B cell (primary cell): ENCODE measurements around the gene HCRTR2. TPM values are rescaled to one million over a fixed set of nuclear protein-coding genes. Genes with fewer than 3 reads are reported as not detected.

Source experiments
- ATAC-seq: fragments of 200-7000 bp; cut with Tn5 transposase; one replicate; pipeline ENCODE4 v1.10.0; 2021; ENCODE audit warnings: low read depth, mild to moderate bottlenecking, moderate number of reproducible peaks, moderate library complexity
- CTCF ChIA-PET: fragments of 350-600 bp; sonication (Branson Sonifier 250); formaldehyde crosslinking; loops from one replicate; lab custom pipeline; 2021; ENCODE audit warnings: antibody characterized with exemption, inconsistent platforms; lab: Charles Lee
- POLR2A ChIA-PET: fragments of 350-600 bp; sonication (Branson Sonifier 250); formaldehyde crosslinking; loops from one replicate; lab custom pipeline; 2021; ENCODE audit warnings: antibody characterized with exemption; lab: Charles Lee
- DNase-seq: peaks from one replicate; pipeline ENCODE4 v3.0.0; 2013
- H2AFZ ChIP-seq: 2 replicates; pipeline ENCODE4 v1.6.1; 2012; ENCODE audit warnings: mild to moderate bottlenecking, low read depth, low read length; ENCODE audit not compliant: insufficient read depth, poor library complexity, severe bottlenecking
- H3K27ac ChIP-seq, 2 donors: 1 replicate in 1 of 2; 2 replicates in 1 of 2; pipeline ENCODE4 v1.5.1; 2012 to 2013; ENCODE audit warnings: low read length in 2 of 2, mild to moderate bottlenecking in 2 of 2, moderate library complexity in 1 of 2
- H3K27me3 ChIP-seq, 4 experiments: fragments of 200-600 bp in 1 of 4; sonication (generic) in 1 of 4; replicated peaks in 1 of 4; 1 replicate in 2 of 4; 2 replicates in 2 of 4; pipeline versions ENCODE4 v1.6.1 to v1.7.0; 2013 to 2016; ENCODE audit warnings: low read length in 3 of 4, mild to moderate bottlenecking in 2 of 4, mixed read lengths in 1 of 4, moderate library complexity in 1 of 4; ENCODE audit not compliant: insufficient read depth in 4 of 4, control insufficient read depth in 3 of 4; ENCODE audit errors: control extremely low read depth in 1 of 4
- H3K36me3 ChIP-seq, 2 experiments: replicated peaks in 1 of 2; 1 replicate in 1 of 2; 2 replicates in 1 of 2; pipeline versions ENCODE4 v1.6.1 to v1.7.1; 2013; ENCODE audit warnings: low read length in 1 of 2; ENCODE audit not compliant: insufficient read depth in 2 of 2, control insufficient read depth in 1 of 2; ENCODE audit errors: control extremely low read depth in 1 of 2, extremely low read depth in 1 of 2
- H3K4me1 ChIP-seq, 2 donors: fragments of 200-600 bp in 1 of 2; sonication (generic) in 1 of 2; 1 replicate in 1 of 2; 2 replicates in 1 of 2; pipeline versions ENCODE4 v1.5.1 to v1.6.1; 2013 to 2017; ENCODE audit warnings: low read length in 2 of 2; ENCODE audit not compliant: control insufficient read depth in 2 of 2, insufficient read depth in 2 of 2
- H3K4me2 ChIP-seq: replicated peaks from 2 replicates; pipeline ENCODE3; 2012; ENCODE audit warnings: mild to moderate bottlenecking, low read depth, low read length; ENCODE audit not compliant: poor library complexity, severe bottlenecking
- H3K4me3 ChIP-seq, 5 experiments: fragments of 200-600 bp in 1 of 5; sonication (generic) in 1 of 5; 1 replicate in 3 of 5; 2 replicates in 2 of 5; pipeline versions ENCODE4 v1.5.1 to v1.7.0; 2011 to 2016; ENCODE audit warnings: low read length in 4 of 5, mild to moderate bottlenecking in 4 of 5, low read depth in 2 of 5, control low read depth in 1 of 5, moderate library complexity in 1 of 5; ENCODE audit not compliant: insufficient read depth in 1 of 5; ENCODE audit errors: control extremely low read depth in 1 of 5, extremely low read depth in 1 of 5
- H3K79me2 ChIP-seq: fragments of 200-600 bp; sonication (generic); one replicate; pipeline ENCODE4 v1.6.0; 2016; ENCODE audit warnings: low read length; ENCODE audit not compliant: control insufficient read depth, insufficient read depth
- H3K9ac ChIP-seq: fragments of 200-600 bp; sonication (generic); 2 replicates; pipeline ENCODE4 v1.6.1; 2017; ENCODE audit warnings: mild to moderate bottlenecking, low read length, moderate library complexity
- H3K9me3 ChIP-seq, 3 donors: one replicate each; pipeline versions ENCODE4 v1.6.1 to v1.7.1; 2013; ENCODE audit warnings: low read length in 2 of 3; ENCODE audit not compliant: control insufficient read depth in 2 of 3, insufficient read depth in 1 of 3; ENCODE audit errors: control extremely low read depth in 1 of 3
- H4K20me1 ChIP-seq: 2 replicates; pipeline ENCODE4 v1.6.0; 2012; ENCODE audit warnings: mild to moderate bottlenecking, low read length; ENCODE audit not compliant: insufficient read depth, control insufficient read depth, poor library complexity, severe bottlenecking
- H3K27ac Mint-ChIP-seq: one replicate; pipeline ENCODE4 v1.8.0; 2021; ENCODE audit warnings: mixed read lengths
- H3K27me3 Mint-ChIP-seq: one replicate; pipeline ENCODE4 v1.8.0; 2021; ENCODE audit warnings: mixed read lengths
- H3K4me1 Mint-ChIP-seq: one replicate; pipeline ENCODE4 v1.8.0; 2021; ENCODE audit warnings: mixed read lengths
- H3K4me3 Mint-ChIP-seq: one replicate; pipeline ENCODE4 v1.8.0; 2021; ENCODE audit warnings: mixed read lengths
- H3K9me3 Mint-ChIP-seq: one replicate; pipeline ENCODE4 v1.8.0; 2022; ENCODE audit warnings: mixed read lengths; ENCODE audit not compliant: insufficient read depth
- CTCF ChIP-seq: fragments of 200-600 bp; IDR thresholded peaks from one replicate; pipeline ENCODE4 v1.8.0; 2022; ENCODE audit warnings: antibody characterized with exemption, mild to moderate bottlenecking
- EZH2 ChIP-seq: IDR thresholded peaks from 2 replicates; pipeline ENCODE4 v1.6.1; 2012; ENCODE audit warnings: borderline replicate concordance, low read depth, mild to moderate bottlenecking, moderate library complexity, low read length; ENCODE audit not compliant: insufficient read depth, poor library complexity, severe bottlenecking
- WGBS: methylation state at CpG from one replicate; pipeline ENCODE4 v1.1.5; 2013; ENCODE audit warnings: missing lambda C conversion rate; ENCODE audit not compliant: insufficient coverage; 5-methylcytosine and 5-hydroxymethylcytosine counted together
- intact Hi-C: fragments of 100-400 bp; cut with micrococcal nuclease; formaldehyde crosslinking; loops from one replicate; pipeline ENCODE4 v1.10.0; 2022
- polyA plus RNA-seq: library from polyadenylated mRNA; depleted of rRNA; stranded (reverse); fragments of >200 nt; gene quantifications from 2 replicates; pipeline ENCODE4 v1.2.3, GENCODE V29; 2012
- total RNA-seq, 2 donors: library from RNA; stranded (reverse); fragments of 120-200 nt in 1 of 2; gene quantifications; 1 replicate in 1 of 2; 2 replicates in 1 of 2; pipeline versions ENCODE4 v1.2.3 to v1.2.4, GENCODE V29; 2013 to 2022

The HCRTR2 gene
- total and polyA plus RNA-seq, 2 donors (not counting 1 experiment from before 2014, with no cell fraction given): not detected

- intact Hi-C loops: no loop called here
- no CpG with 5 or more reads among the region's 5 CpGs for WGBS
These were observed 125.1 kb downstream of the HCRTR2 start for GRCh38 chr6:55299286-55299985.

More at GRCh38 chr6:55299286-55299985, 125.1 kb downstream of the HCRTR2 start:
- CTCF ChIA-PET: no interaction called here
- Histone ChIP-seq H3K79me2 (no peaks in the 10 kb centered on the region), H3K36me3 (no peaks in the 10 kb centered on the region), H3K9me3 (peaks cover 0 to 3% (median 0%) of the 10 kb centered on the region in 3 donors), H3K4me2 (no peak overlapping the region), H3K27me3 (no peaks in the 10 kb centered on the region), H4K20me1 (no peaks in the 10 kb centered on the region), H3K27ac (no peak overlapping the region), H3K9ac (no peak overlapping the region), H2AFZ (no peak overlapping the region), H3K4me3 (no peak overlapping the region), H3K4me1 (no peaks in the 10 kb centered on the region)
- POLR2A ChIA-PET: no interaction called here
- no peaks in the 10 kb centered on the region for H3K27me3 Mint-ChIP-seq
- TF ChIP-seq CTCF (no peak), EZH2 (no peak)
- no peak overlapping the region for H3K27ac Mint-ChIP-seq
- DNase-seq (no peak), ATAC-seq (no peak)
- no peaks in the 10 kb centered on the region for H3K4me1 Mint-ChIP-seq
- H3K9me3 Mint-ChIP-seq: no peaks in the 10 kb centered on the region
- no peak overlapping the region for H3K4me3 Mint-ChIP-seq
